SK-N-SH treated with all-trans-retinoic acid at 6 μM for 48 hours (cell line): ENCODE results near the gene CYP1B1.

ENCODE experiments used
- ARNTL ChIP-seq: fragments of 450-650 bp; formaldehyde crosslinking; IDR thresholded peaks from 2 replicates; pipeline ENCODE4 v1.5.0; 2020; ENCODE audit warnings: low read depth, mild to moderate bottlenecking, moderate library complexity, borderline replicate concordance
- CSDC2 ChIP-seq: fragments of 250-450 bp; sonication (Bioruptor Pico); IDR thresholded peaks from 2 replicates; pipeline ENCODE4 v1.5.0; 2020; ENCODE audit warnings: mild to moderate bottlenecking, moderate library complexity
- PPARA ChIP-seq: fragments of 250-450 bp; sonication (Bioruptor Pico); IDR thresholded peaks from 2 replicates; pipeline ENCODE4 v1.5.0; 2020; ENCODE audit warnings: mild to moderate bottlenecking, borderline replicate concordance
- TOX ChIP-seq: fragments of 250-450 bp; sonication (Bioruptor Pico); IDR thresholded peaks from 2 replicates; pipeline ENCODE4 v1.8.0; 2021; ENCODE audit warnings: mild to moderate bottlenecking, moderate library complexity, borderline replicate concordance
- ZC3H10 ChIP-seq: fragments of 250-450 bp; sonication (Bioruptor Pico); IDR thresholded peaks from 2 replicates; pipeline ENCODE4 v1.5.1; 2021; ENCODE audit warnings: mild to moderate bottlenecking, moderate library complexity

GRCh38 chr2:38099099-38100028, 23.4 kb upstream of the CYP1B1 start:
- TF ChIP-seq ZC3H10 (CRISPR knock-in tag) (no peak), CSDC2 (CRISPR knock-in tag) (no peak), TOX (CRISPR knock-in tag) (no peak), PPARA (no peak), ARNTL (CRISPR knock-in tag) (no peak)
